NCI-H128 (cell line): ENCODE data around the gene FAM200C.

Experiments used
- DNase-seq: peaks from one replicate; lab custom pipeline; 2025; ENCODE audit not compliant: unreplicated experiment; lab: John Stamatoyannopoulos, UW

FAM200C gene

DNA sequence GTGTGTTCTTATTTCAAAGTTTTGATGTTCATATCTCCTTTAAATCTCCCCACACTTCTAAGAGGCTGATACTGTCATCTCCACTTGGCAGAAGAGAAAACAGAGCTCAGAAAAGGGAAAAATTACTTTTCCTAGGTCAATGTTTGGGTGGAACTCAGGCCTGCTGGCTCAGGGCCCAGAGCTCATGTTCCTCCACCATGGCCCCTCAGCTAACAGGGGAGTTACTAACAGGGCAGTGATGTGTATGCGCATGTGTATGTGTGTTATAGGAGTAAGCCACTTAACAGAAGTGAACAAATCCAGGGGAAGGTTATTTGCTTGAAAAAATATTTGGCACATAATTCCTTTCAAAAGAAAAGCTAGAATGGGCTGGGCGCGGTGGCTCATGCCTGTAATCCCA lies 32.0 kb downstream of the FAM200C start:
- no peak for DNase-seq

DNA sequence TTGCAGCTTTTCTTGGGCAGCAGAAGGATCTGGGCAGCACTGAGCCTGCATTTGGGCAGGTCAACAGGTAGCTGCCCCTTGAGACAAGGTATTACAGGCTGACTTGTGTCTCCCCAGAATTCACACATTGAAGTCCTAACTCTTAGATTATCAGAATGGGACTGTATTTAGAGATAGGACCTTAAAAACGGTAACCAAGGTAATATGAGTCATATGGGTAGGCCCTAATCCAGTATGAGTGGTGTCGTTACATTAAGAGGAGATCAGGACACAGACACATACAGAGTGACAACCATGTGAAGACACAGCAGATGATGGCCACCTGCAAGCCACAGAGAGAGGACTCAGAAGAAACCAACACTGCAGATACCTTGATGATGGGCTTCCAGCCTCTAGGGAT lies 32.6 kb downstream of the FAM200C start:
- no peak for DNase-seq

DNA sequence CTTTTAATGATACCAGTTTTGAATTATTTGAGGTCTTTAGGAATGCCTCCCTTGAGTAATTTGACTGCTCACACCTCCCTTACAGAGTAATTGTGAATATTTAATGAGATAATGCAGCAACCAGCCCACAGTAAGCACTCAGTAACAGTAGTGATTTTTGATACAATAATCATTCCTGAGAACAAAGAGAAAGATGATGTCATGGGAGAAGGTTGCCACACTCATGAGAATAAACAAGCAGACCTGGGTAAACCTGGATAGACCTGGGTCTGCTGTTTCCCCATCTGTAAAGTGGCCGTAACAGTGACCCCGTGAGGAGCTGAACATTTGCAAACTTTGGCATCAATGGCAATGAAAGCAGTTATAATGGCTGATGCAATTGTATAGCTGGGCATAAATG lies 33.6 kb downstream of the FAM200C start:
- DNase-seq: no peak

DNA sequence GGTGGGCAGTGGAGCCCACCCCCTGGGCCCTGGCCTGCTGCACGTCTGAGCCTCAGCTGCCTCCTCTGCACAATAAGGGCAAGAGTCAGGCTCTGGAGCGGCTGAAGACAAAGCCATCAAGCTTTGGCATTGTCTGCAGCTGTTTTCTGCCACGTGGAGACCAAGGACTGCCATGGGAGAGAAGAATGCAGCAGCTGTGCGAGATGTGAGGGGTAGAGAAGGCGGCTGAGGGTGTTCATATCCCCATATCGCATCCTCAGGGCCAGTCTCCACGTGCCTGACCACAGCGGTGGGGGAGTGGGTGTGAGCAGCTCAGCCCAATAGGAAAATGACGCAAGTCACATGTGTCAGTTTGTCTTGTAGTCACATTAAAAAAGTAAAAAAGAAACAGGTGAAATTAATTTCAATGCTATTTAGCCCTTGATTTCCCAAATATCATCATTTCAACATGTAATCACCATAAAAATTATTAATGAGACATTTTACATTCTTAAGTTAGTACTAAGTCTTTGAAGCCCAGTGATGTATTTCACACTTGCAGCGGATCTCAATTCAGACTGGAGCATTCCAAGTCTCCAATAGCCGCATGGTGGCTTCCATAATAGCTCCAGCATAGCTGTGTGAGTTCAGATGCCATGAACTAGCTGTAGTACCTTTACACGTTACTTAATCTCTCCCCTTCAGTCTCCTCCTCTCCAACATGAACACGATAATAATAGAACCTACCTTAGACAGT lies 36.0 kb downstream of the FAM200C start:
- no peak for DNase-seq

DNA sequence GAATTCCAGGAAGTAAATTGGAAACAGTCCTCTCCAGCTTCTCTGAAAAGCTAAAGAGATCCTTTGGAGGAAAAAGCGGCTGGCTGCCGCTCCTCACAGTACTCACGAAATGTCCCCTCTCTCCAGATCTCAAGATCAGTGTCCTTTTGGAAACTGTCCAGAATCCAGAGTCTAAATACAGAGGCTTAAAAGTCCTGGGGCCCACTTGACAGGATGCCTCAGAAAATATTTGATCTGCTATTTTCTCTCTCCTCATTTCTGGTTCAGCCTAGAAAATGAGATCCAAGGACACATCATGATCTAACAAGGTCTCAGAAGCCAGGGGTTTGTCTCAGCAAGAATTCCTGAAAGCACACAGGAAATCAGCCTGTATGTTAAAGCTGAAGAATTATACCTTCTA lies 36.6 kb downstream of the FAM200C start:
- no peak for DNase-seq

DNA sequence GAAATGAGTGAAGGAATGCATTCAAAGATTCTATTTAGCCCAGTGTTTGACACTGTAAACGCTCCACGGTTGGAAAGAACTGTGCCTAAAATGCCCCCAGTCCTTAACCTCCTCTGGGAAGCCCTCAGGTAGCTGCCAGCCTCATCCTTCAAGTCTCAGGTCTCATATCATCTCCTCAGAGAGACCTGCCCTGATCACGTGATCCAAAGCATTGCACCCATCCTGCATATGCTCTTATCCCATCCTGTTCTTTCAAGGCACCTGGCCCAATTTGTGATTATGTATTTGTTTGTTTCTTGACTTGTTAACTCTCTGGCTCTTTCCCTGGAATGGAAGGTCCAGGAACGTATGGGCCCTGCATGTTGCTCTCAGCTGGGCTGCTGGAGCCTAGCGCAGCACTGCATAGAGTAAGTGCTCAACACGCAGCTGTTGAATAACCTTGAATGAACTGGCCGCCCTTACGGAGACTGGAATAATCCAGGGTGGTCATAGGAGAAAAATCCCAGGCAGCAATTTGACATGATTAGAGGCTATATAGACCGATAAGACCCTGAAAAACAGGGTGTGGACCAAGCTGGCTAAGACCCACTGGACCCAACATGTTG lies 38.1 kb downstream of the FAM200C start:
- DNase-seq: no peak

DNA sequence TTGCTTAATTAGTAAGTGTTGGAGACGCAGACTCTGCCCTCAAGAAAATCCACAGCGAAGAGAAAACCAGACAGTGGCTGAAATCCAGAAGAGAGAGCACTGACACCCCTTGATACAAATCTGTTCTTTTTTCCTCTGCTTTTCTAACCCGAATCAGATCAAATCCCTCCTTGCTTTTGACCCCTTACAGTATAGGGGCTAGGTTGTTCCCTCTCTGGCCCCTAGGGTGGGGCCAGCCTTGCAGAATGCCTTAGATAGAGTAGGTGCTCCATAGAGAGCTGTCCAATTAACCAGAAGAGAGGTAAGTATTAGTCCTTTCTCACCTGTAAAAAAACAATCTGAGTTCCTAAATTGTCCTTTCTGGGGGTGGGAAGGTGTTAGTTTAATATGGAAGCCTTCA lies 39.5 kb downstream of the FAM200C start:
- DNase-seq: no peak

DNA sequence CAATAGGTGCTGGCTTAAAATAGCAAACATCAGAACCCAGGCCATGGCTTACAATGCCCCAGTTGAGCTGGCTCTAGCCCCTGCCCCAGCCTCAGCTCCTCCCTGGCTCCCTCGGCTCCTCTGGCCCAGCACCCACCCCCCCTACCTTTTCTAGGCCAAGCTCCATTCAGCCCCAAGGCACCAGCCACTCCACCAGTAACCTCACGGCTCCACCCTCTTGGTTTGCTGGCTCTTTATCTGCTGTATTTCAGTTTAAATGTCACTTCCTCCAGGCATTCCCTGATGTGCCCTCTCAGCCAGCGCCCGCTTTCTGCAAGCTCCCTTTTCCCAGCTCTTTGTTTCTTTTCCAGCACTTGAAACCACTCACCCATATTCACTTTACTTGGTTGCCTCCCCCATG lies 40.0 kb downstream of the FAM200C start:
- DNase-seq: no peak

DNA sequence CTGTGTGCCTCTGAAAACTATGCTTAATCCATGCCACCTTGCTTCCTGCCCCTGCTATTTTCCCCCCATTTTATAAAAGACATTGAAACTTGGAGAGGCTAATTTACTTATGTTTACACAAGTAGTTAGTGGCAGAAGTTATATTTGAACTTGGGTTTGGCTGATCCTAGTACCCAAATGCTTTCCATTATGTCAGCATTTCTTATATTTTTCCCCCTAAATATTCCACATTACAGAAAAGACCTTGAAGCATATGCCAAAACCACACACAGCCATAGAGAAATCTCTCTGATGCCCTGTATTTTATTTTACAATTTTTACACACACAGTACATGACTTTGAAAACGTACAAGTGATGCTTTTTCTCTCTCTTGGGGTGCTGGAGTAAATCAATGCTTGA lies 40.6 kb downstream of the FAM200C start:
- DNase-seq: no peak

DNA sequence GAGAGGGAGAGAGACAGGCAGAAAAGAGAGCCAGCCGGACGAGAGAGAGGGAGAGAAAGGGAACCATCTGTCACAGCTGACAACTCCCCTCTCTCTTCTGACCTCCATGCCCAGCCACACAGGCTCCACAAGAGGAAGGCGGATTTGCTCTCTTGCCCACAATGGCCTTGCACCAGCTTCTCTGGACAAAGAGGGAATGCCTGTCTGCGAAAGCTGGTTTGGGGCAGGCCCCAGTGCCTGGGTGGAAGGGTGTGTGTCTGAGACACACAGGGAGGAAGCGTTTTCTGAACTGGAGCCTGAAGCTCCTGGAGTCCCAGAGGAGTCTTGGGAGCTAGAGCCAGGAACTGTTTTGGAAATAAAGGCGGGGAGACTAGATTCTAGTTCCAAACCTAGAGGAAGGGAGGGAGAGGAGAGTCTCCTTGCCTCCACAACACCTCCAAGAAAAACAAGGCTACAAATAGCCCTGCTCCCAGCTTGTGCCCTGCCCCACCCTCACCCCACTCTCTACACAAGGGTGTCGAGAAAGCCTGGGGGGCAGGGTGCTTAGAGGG lies 41.9 kb downstream of the FAM200C start:
- no peak for DNase-seq

DNA sequence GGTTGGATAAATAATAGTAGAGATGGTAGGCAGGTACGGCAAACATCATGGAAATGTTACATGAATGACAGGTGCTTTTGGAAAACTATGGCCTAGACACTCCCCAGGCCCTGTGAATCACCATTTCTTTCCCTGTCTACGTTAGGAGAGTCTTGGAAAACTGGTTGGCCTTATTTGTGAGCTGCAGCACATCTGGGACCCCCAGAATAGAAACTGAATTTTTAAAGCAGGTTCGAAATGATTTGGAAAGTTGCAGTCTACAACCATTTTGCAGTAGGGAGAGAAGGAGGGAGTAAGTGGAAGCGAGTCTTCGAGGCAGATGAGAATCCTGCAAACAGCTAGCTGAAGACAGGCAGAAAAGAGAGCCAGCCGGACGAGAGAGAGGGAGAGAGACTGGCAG lies 42.5 kb downstream of the FAM200C start:
- DNase-seq: no peak

DNA sequence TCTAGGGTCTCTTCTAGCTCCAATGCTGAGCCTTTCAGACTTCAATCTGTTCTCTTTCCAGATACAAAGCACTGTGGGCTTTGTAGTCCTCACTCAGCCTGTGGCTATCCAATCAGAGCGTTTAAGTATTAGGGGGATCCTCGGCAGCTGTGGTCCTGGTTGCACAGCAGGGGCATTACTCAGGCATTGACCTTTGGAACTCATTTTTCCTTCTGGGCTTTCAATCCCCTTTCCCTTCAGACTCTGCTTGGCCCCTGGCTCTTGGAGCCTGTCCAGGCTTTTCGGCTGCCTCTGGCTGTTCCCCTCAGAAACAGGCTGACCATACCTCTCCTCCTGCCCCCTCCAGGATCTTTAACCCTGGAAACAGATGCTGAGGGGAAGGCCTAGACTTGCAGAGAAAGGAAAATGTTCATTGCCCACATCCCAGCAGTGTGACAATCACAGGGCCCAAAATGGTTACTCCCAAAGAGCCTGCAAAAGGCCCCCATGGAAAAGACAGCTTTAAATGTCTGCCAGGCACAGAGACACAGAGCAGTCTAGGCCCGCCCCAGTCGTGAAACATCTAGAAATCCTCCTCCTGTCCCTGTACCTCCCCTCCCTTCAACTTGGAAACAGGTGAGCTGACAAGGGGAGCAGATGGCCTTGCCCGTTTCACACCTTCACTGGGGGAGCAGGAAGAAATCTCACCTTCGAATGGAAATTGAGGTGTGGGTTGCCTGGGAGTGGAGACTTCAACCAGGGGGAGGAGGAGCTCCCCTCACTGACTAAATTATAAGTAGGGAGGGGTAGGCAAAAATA lies 43.1 kb downstream of the FAM200C start:
- no peak for DNase-seq

DNA sequence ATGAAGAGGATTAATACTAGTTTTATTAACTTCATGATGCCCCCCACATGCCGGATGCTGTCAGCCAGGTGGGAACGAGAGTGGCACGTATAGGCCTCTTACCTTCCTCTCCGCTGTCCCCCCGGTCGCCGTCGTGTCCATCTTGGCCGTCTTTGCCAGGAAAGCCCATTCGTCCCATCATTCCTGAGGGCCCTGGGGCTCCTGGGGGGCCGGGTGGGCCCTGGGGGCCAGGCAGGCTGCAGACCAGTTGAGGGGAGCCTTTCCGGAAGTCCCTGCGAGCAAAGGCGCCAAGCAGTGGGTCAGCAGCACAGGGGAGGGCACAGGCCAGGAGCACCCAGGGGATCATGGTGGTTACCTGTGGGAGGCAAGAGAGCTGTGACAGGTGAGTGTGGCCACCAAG lies 45.2 kb downstream of the FAM200C start:
- DNase-seq: no peak

DNA sequence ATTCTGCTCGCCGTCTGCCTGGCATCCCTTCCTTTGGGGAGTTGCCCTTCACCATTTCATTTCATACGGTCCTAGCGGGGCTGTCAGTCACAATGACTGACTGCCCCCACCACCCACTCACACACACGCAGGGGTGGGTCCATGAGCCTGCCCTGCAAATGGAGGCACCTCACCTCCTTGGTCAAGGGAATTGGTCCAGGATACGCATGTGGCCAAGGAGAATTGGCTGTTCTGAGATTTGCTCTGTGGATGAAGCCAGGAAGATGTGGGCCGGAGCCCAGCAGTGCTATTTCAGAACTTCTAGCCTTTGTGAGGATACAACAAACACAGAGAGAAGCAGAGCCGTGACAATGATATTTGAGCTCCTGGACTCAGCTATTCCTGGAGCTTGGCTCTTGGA lies 46.5 kb downstream of the FAM200C start:
- DNase-seq: no peak

DNA sequence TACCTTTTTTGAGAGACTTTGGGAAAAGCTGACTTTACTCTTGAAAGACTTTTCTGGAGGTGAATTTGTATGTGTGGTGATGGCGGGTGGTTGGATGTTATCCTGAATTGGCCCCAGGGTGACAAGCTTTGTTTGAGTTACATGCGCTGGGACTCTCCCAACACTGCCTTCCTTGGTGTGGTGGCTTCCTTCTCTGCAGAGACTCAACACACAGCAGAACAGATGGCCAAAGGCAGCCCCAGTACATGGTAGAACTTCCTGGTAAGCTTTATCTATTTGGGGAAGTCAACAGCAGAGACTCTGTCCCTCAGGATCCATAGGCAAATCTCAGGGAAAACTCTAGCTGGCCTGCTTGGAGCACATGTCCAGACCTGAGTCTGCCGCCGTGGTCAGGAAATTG lies 47.5 kb downstream of the FAM200C start:
- DNase-seq: no peak

DNA sequence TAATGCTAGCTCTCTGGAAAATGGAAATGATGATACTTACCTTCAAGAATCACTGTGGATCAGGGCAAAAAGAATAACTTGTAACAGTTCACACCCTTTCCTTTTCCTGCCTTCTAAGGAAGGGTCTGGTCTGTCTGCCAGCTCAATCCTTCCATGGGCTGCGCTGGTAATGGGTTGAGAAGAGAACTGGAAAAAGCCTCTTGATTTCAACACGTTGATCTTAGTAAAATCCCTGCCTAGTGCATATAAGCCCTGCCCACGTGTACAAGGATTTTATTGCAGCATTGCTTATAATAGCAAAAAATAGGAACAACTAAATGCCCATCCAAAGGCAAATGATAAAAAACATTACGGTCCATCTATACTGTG lies 49.9 kb downstream of the FAM200C start:
- no peak for DNase-seq

DNA sequence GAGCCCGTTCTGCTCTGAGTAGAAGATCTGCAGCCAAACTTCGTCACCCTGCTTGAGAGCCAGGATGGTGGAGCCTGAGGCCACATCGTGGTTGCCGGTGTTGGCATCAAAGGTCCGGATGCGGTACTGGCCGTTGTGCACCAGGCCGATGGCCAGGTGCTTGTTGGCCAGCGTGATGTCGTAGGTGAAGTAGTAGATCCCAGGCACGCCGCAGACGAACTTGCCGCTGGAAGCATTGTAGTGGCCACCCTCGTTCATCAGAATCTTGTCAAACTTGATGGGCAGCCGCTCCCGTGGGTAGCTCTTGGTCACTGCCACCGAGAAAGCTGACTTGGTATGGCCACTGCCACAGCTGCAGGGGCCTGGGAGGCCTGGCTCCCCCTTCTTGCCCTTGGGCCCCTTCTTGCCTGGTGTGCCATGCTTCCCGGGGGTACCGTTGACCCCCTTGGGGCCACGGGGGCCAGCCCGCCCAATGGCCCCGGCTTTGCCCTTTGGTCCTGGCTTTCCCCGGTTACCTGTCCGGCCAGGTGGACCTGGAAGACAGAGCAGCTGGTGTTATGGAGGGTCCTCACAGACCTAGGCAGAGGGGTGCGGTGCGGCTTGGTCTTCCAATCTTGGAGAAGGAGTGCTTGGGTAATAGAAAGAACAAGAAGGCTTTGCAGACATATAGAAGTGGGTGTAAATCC lies 50.5 kb downstream of the FAM200C start:
- no peak for DNase-seq

DNA sequence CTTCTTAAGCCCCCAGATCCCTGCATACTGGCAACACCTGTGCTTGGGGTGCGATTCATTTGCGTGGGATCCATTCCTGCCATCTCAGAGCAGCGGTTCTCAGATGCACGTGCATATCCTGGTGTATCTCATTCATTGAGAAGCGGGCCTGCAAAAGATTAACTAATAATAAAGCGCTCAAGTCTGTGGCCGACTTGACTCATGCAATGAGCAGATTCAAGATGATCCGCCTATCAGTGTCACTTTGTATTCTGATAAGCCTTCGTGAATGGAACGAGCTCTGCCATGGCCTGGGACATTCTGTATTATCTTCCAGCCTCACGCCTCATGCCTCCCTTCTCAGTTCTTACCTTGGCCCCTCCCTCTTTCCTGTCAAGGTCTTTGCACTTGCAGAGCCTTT lies 51.8 kb downstream of the FAM200C start:
- no peak for DNase-seq

DNA sequence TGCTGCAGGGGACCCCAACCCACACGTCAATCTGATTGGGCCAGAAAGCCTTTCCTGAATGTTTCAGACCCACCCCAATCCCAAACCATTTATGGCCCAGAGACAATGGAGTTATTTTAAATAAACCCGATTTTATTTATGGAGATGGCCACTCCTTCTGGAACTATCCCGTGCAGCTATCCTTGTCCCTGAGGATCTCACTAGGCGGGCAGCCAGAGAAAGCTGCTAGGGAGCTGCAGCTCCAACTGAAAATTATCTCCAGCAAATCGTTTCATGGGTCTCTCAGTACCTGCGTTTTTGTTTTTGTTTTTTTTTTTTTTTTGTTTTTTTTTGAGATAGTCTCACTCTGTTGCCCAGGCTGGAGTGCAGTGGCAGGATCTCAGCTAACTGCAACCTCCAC lies 52.4 kb downstream of the FAM200C start:
- DNase-seq: no peak
